Mucosa of descending colon (tissue), 3 donors: Measurements from ENCODE around the gene L3MBTL3. TPM values are rescaled to one million over a fixed set of nuclear protein-coding genes. Genes with fewer than 3 reads are reported as not detected.
A peak's percentile ranks its signal among the peaks of the same experiment; 100 is the strongest.

ENCODE experiments used
- ATAC-seq: fragments of 200-7000 bp; cut with Tn5 transposase; one replicate; pipeline ENCODE4 v1.9.1; 2020; ENCODE audit warnings: mild to moderate bottlenecking, moderate library complexity
- DNase-seq, 3 donors: peaks; one replicate each; pipeline ENCODE4 v3.0.0-alpha.2; 2020
- H3K36me3 ChIP-seq: fragments of 200-600 bp; one replicate; pipeline ENCODE4 v1.8.0; 2021; ENCODE audit warnings: low read depth, mild to moderate bottlenecking
- H3K4me1 ChIP-seq: fragments of 200-600 bp; one replicate; pipeline ENCODE4 v1.8.0; 2021; ENCODE audit warnings: low read depth, mild to moderate bottlenecking
- H3K4me3 ChIP-seq: fragments of 200-600 bp; one replicate; pipeline ENCODE4 v1.8.0; 2021; ENCODE audit warnings: mild to moderate bottlenecking
- H3K9me3 ChIP-seq: fragments of 200-600 bp; one replicate; pipeline ENCODE4 v1.8.0; 2021; ENCODE audit warnings: mild to moderate bottlenecking
- CTCF ChIP-seq: fragments of 200-600 bp; IDR thresholded peaks from one replicate; pipeline ENCODE4 v1.8.0; 2022; ENCODE audit warnings: antibody characterized with exemption, mild to moderate bottlenecking
- intact Hi-C, 2 donors: fragments of 100-400 bp; cut with DNase I in 1 of 2; cut with micrococcal nuclease in 1 of 2; formaldehyde crosslinking; loops; one replicate each; pipeline versions ENCODE4 v1.11.0 to v1.11.1; 2022; cut with DNase I, micrococcal nuclease
- total RNA-seq, 3 donors: library from RNA; stranded (reverse); fragmentation: NEBNext Ultra II Directional in 2 of 3; extraction: Animal tissue kit (Norgen Biotek cat#: 25700) in 2 of 3; gene quantifications; one replicate each; pipeline versions ENCODE4 v1.2.1 to v1.2.4, GENCODE V29; 2021 to 2023
- donor health status: DM: no; HTN: no; CAD: no; lungs with moderate emphysema.
- donor health status: DM: no; HTN: no; CAD: no.
- donor health status: DM: no; HTN: yes; CAD: no.

Gene L3MBTL3
- total RNA-seq, 3 donors from 2014 or later = 9.2 to 13.0 (median 11.1) TPM

DNA sequence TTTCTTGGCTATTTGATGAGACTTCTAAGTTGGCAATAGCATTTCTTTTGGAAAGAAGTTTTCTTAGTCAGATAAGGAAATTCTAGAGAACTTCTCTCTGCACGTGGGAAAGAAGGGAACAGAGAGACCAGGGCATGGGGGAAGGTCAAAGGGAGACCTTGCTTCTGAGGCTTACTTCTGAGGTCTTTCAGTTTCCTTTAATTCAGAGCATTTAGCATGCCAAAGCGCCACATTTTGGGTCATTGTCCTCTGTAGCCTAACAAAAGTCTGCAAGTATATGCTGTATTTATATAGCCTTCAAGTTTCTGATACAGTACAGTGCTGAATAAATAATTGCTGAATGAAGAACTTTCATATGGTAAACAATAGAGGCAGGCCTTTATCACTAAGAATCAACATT is 108.8 kb downstream of the L3MBTL3 start:
- H3K4me3 ChIP-seq = no peak overlapping the region

DNA sequence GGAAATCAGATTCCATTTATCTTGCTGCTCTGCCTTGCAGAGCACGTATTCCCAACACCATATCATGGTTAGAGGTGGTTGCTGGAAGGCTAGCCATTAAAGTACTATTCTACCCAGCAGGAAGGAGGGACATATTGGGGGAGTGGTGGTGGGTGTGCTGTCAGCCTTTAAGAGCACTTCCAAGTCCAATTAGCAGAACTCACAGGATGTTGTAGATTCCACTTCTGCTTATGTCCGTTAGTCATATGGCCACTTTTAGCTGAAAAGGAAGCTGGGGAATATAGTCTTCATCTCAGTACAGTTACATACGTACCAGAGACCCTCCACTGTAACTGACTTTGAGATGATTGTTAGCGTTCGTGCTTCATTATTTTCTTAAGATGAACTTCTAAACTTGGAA is 109.9 kb downstream of the L3MBTL3 start:
- Histone ChIP-seq H3K36me3 (no peaks in the 10 kb centered on the region), H3K9me3 (no peaks in the 10 kb centered on the region), H3K4me1 (peaks cover 4% of the 10 kb centered on the region), H3K4me3 (no peak overlapping the region)
- intact Hi-C loops = no loop called here
- DNase-seq (no peak), ATAC-seq (no peak)
- TF ChIP-seq CTCF = no peak

More for the DNA sequence above, 108.8 kb downstream of the L3MBTL3 start:
- intact Hi-C loops = no loop called here
- Histone ChIP-seq H3K36me3 (no peaks in the 10 kb centered on the region), H3K9me3 (no peaks in the 10 kb centered on the region), H3K4me1 (no peaks in the 10 kb centered on the region)
- ATAC-seq (no peak), DNase-seq (no peak)
- no peak for TF ChIP-seq CTCF

GRCh38 chr6:130129762-130130246 is 111.4 kb downstream of the L3MBTL3 start:
- no peaks in the 10 kb centered on the region for H3K9me3 ChIP-seq
- no peak overlapping the region for H3K4me3 ChIP-seq
- H3K4me1 ChIP-seq = peaks cover 6% of the 10 kb centered on the region
- intact Hi-C loops = no loop called here
- ATAC-seq (no peak), DNase-seq (no peak)
- H3K36me3 ChIP-seq = no peaks in the 10 kb centered on the region
- no peak for TF ChIP-seq CTCF

DNA sequence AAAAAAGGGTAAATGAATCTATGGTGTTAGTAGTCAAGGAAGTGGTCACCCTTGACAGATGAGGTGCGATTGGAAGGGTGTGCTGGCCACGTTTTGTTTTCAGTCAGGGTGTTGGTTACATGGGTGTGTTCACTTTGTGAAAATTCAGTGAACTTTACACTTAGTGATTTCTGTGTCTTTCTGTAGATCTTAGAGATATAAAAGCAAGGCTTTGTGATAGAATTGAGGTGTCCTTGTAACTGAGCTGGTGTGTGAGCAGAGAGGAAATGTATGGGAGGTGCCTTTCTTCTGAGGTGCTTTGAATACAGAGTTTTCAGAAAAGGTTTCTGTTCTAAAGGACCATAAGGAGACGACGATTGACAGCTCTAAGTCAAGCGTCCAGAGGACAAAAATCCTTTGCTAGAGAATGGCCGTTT is 113.9 kb downstream of the L3MBTL3 start:
- intact Hi-C loops = no loop called here
- peak; percentile 95 for ATAC-seq
- Histone ChIP-seq H3K4me3 (no peak overlapping the region), H3K4me1 (peaks cover 6% of the 10 kb centered on the region), H3K9me3 (no peaks in the 10 kb centered on the region), H3K36me3 (no peaks in the 10 kb centered on the region)
- peak; percentile 50 to 66 (median 64) for DNase-seq
- no peak for TF ChIP-seq CTCF

- ATAC-seq (peak; percentile 7), DNase-seq (no peak)
- Histone ChIP-seq H3K9me3 (no peaks in the 10 kb centered on the region), H3K4me1 (peaks cover 6% of the 10 kb centered on the region), H3K4me3 (no peak overlapping the region), H3K36me3 (no peaks in the 10 kb centered on the region)
- intact Hi-C loops = no loop called here
- no peak for TF ChIP-seq CTCF
Observed at GRCh38 chr6:130134582-130134981, 116.2 kb downstream of the L3MBTL3 start.

- DNase-seq (no peak), ATAC-seq (no peak)
- H3K9me3 ChIP-seq = no peaks in the 10 kb centered on the region
- TF ChIP-seq CTCF = no peak
- H3K36me3 ChIP-seq = no peaks in the 10 kb centered on the region
- peaks cover 6% of the 10 kb centered on the region for H3K4me1 ChIP-seq
- intact Hi-C loops = no loop called here
- no peak overlapping the region for H3K4me3 ChIP-seq
Observed at GRCh38 chr6:130136798-130137197, 118.4 kb downstream of the L3MBTL3 start.
